ENCODE data around the gene LHFPL6. TPM values are rescaled to one million over a fixed set of nuclear protein-coding genes. Genes with fewer than 3 reads are reported as not detected.

Gene LHFPL6
- total RNA-seq, 1 donor = 45.2 TPM

- H3K4me3 ChIP-seq (ENCODE audit: low read depth, low read length) = no peak overlapping the region
- DNase-seq (ENCODE audit: low read depth) = no peak
- TF ChIP-seq, protein P1, sequence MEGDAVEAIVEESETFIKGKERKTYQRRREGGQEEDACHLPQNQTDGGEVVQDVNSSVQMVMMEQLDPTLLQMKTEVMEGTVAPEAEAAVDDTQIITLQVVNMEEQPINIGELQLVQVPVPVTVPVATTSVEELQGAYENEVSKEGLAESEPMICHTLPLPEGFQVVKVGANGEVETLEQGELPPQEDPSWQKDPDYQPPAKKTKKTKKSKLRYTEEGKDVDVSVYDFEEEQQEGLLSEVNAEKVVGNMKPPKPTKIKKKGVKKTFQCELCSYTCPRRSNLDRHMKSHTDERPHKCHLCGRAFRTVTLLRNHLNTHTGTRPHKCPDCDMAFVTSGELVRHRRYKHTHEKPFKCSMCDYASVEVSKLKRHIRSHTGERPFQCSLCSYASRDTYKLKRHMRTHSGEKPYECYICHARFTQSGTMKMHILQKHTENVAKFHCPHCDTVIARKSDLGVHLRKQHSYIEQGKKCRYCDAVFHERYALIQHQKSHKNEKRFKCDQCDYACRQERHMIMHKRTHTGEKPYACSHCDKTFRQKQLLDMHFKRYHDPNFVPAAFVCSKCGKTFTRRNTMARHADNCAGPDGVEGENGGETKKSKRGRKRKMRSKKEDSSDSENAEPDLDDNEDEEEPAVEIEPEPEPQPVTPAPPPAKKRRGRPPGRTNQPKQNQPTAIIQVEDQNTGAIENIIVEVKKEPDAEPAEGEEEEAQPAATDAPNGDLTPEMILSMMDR (IDR thresholded peaks at IDR 0.05; ENCODE audit: insufficient read depth, low read length) = no peak
Measured at GRCh38 chr13:39336207-39336606, 266.8 kb downstream of the LHFPL6 start.

DNA sequence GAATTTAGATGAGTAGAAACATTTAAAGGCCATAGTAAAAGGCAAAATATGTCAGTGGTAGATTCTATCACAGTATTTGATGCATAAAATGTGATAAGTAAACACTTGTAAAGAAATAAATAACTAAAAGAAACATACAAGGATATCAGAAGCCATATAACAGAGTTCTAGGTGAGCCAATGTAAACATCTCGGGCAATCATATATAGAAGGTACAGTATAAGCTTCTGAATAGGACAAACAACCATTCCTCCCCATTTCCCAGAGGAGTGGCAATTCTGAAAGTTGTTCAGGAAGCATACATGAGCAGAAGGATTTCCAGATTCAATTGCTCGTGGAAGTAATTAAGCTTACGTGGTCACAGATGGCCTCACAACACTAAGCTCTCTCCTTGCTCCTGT is 267.3 kb downstream of the LHFPL6 start:
- no peak for DNase-seq (ENCODE audit: low read depth)
- TF ChIP-seq, protein P1 (IDR thresholded peaks at IDR 0.05; ENCODE audit: insufficient read depth, low read length) = no peak

GRCh38 chr13:39330504-39330903 is 272.5 kb downstream of the LHFPL6 start:
- TF ChIP-seq, protein P1 (IDR thresholded peaks at IDR 0.05; ENCODE audit: insufficient read depth, low read length) = no peak
- H3K4me3 ChIP-seq (ENCODE audit: low read depth, low read length) = no peak overlapping the region
- DNase-seq (ENCODE audit: low read depth) = no peak

More for the DNA sequence above, 267.3 kb downstream of the LHFPL6 start:
- no peak overlapping the region for H3K4me3 ChIP-seq (ENCODE audit: low read depth, low read length)

DNA sequence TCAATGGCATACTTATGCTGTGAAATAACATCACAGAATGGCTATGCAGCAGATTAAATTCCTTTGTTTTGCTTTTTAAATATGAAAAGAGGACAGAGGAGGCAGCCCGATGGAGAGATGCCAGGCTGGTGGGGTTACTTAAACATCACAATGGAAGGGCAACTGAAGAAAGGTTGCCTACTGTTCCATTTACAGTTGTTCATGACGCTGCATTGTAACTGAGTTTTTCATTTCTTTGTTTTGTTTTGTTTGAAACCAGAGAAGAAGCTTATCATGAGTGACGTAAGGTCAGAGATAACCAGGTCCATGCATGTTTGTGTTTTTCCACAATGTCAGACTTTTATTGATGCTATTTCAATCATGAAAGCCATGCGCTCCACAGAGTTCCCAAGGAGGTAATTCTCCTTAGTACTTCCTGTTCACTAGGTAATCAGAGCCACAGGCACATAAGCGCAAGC is 273.8 kb downstream of the LHFPL6 start:
- TF ChIP-seq, protein P1 (IDR thresholded peaks at IDR 0.05; ENCODE audit: insufficient read depth, low read length) = no peak

GRCh38 chr13:39327172-39327479 is 275.9 kb downstream of the LHFPL6 start:
- DNase-seq (ENCODE audit: low read depth) = no peak
- H3K4me3 ChIP-seq (ENCODE audit: low read depth, low read length) = no peak overlapping the region
- TF ChIP-seq, protein P1 (IDR thresholded peaks at IDR 0.05; ENCODE audit: insufficient read depth, low read length) = no peak

More for the DNA sequence above, 273.8 kb downstream of the LHFPL6 start:
- H3K4me3 ChIP-seq (ENCODE audit: low read depth, low read length) = no peak overlapping the region
- peak; percentile 26 for DNase-seq (ENCODE audit: low read depth)

- TF ChIP-seq, protein P1 (IDR thresholded peaks at IDR 0.05; ENCODE audit: insufficient read depth, low read length) = no peak
- H3K4me3 ChIP-seq (ENCODE audit: low read depth, low read length) = no peak overlapping the region
- no peak for DNase-seq (ENCODE audit: low read depth)
Measured at GRCh38 chr13:39326469-39327171, 276.4 kb downstream of the LHFPL6 start.
